ENCODE measurements around the gene OSBPL6.

OSBPL6 gene

DNA sequence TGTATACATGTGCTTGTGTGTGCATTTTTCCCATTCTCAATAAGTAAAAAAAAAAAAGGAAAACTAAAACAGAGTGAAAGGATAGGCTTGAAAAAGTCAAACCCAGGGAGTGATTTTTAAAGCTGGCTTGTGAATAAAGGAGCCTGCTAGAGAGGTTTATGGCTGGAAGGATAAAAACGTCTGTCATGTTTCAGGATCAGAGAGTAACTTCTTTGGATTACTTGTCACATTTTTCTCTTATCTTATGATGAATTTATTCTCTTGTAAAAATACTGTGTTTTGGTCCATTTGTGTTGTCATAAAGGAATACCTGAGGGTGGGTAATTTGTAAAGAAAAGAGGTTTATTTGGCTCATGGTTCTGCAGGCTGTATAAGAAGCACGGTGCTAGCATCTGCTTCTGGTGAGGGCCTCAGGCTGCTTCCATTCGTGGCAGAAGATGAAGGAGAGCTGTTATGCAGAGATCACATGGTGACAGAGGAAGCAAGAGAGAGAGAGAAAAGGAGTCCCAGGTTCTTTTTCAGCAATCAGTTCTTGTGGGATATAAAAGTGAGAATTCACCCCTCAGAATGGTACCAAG lies 89.1 kb downstream of the OSBPL6 start:
- no peak for TF ChIP-seq CTCF (IDR thresholded peaks at IDR 0.05; ENCODE audit: low read depth, low read length, missing control alignments)
- no peak overlapping the region for H3K4me3 ChIP-seq (ENCODE audit: low read depth, low read length)
- no peak overlapping the region for H3K27ac ChIP-seq
- no peak for DNase-seq
- in situ Hi-C loops (cut with HindIII; ENCODE audit: low pct_ligation_motif_present, low sequenced_read_pairs), result loop anchor here (25.0 kb wide), 1 partner anchor 146 kb away; no protein-coding TSS in a partner anchor
- no peaks in the 10 kb centered on the region for H3K36me3 ChIP-seq (replicated peaks)
- no peaks in the 10 kb centered on the region for H3K27me3 ChIP-seq (replicated peaks)

- H3K27ac ChIP-seq, result no peak overlapping the region
- in situ Hi-C loops (cut with HindIII; ENCODE audit: low pct_ligation_motif_present, low sequenced_read_pairs), result loop anchor here (25.0 kb wide), 1 partner anchor 147 kb away; no protein-coding TSS in a partner anchor
- no peak for TF ChIP-seq CTCF (IDR thresholded peaks at IDR 0.05; ENCODE audit: low read depth, low read length, missing control alignments)
- H3K36me3 ChIP-seq (replicated peaks), result no peaks in the 10 kb centered on the region
- H3K4me3 ChIP-seq (ENCODE audit: low read depth, low read length), result no peak overlapping the region
- no peak for DNase-seq
- H3K27me3 ChIP-seq (replicated peaks), result no peaks in the 10 kb centered on the region
Observed at GRCh38 chr2:178284613-178285286, 90.4 kb downstream of the OSBPL6 start.

GRCh38 chr2:178285287-178285615 lies 90.9 kb downstream of the OSBPL6 start:
- no peak overlapping the region for H3K27ac ChIP-seq
- no peak for DNase-seq
- in situ Hi-C loops (cut with HindIII; ENCODE audit: low pct_ligation_motif_present, low sequenced_read_pairs), result loop anchor here (25.0 kb wide), 1 partner anchor 148 kb away; no protein-coding TSS in a partner anchor
- H3K27me3 ChIP-seq (replicated peaks), result no peaks in the 10 kb centered on the region
- no peaks in the 10 kb centered on the region for H3K36me3 ChIP-seq (replicated peaks)
- TF ChIP-seq CTCF (IDR thresholded peaks at IDR 0.05; ENCODE audit: low read depth, low read length, missing control alignments), result no peak
- H3K4me3 ChIP-seq (ENCODE audit: low read depth, low read length), result no peak overlapping the region

- H3K36me3 ChIP-seq (replicated peaks), result no peaks in the 10 kb centered on the region
- no peak overlapping the region for H3K4me3 ChIP-seq (ENCODE audit: low read depth, low read length)
- no peak overlapping the region for H3K27ac ChIP-seq
- in situ Hi-C loops (cut with HindIII; ENCODE audit: low pct_ligation_motif_present, low sequenced_read_pairs), result loop anchor here (25.0 kb wide), 1 partner anchor 149 kb away; no protein-coding TSS in a partner anchor
- DNase-seq, result no peak
- TF ChIP-seq CTCF (IDR thresholded peaks at IDR 0.05; ENCODE audit: low read depth, low read length, missing control alignments), result no peak
- no peaks in the 10 kb centered on the region for H3K27me3 ChIP-seq (replicated peaks)
Observed at GRCh38 chr2:178286636-178287035, 92.3 kb downstream of the OSBPL6 start.

- H3K27me3 ChIP-seq (replicated peaks), result no peaks in the 10 kb centered on the region
- no peak for TF ChIP-seq CTCF (IDR thresholded peaks at IDR 0.05; ENCODE audit: low read depth, low read length, missing control alignments)
- H3K4me3 ChIP-seq (ENCODE audit: low read depth, low read length), result no peak overlapping the region
- H3K27ac ChIP-seq, result no peak overlapping the region
- H3K36me3 ChIP-seq (replicated peaks), result no peaks in the 10 kb centered on the region
- in situ Hi-C loops (cut with HindIII; ENCODE audit: low pct_ligation_motif_present, low sequenced_read_pairs), result loop anchor here (25.0 kb wide), 1 partner anchor 150 kb away; no protein-coding TSS in a partner anchor
- no peak for DNase-seq
Observed at GRCh38 chr2:178287652-178288344, 93.5 kb downstream of the OSBPL6 start.

Data from brain microvascular endothelial cell (primary cell).